ENCODE measurements around the gene VSNL1.

DNA sequence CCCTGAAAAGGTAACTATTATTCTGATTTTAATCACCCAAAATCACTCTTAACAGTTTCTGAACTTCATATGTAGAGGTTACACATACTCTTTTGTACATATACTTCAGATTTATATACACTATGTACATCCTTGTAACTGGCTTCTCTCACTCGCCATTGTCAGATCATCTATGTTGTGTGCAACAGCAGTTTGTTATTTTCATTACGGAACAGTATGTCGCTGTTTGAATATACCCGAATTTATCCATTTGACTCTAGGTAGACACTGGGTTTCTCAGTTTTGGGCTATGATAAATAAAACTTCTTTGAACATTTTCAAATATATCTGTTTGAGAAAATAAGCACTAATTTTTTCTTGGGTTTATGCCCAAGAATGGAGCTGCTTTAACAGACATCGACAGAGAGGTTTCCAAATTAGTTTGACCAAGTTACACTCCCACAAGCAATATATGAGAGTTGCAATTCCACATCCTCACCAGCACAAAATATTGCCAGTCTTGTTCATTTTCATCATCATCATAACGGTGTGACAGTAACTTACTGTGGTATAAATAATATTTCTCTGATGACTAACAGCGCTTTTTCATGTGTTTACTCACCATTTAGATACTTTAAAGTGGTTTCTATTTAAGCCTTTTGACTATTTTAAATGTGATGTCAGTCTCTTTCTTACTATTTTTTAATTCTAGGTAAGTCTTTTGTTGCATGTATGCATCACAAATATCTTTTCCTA, 132.3 kb downstream of the VSNL1 start:
- TF ChIP-seq, protein P1, sequence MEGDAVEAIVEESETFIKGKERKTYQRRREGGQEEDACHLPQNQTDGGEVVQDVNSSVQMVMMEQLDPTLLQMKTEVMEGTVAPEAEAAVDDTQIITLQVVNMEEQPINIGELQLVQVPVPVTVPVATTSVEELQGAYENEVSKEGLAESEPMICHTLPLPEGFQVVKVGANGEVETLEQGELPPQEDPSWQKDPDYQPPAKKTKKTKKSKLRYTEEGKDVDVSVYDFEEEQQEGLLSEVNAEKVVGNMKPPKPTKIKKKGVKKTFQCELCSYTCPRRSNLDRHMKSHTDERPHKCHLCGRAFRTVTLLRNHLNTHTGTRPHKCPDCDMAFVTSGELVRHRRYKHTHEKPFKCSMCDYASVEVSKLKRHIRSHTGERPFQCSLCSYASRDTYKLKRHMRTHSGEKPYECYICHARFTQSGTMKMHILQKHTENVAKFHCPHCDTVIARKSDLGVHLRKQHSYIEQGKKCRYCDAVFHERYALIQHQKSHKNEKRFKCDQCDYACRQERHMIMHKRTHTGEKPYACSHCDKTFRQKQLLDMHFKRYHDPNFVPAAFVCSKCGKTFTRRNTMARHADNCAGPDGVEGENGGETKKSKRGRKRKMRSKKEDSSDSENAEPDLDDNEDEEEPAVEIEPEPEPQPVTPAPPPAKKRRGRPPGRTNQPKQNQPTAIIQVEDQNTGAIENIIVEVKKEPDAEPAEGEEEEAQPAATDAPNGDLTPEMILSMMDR (IDR thresholded peaks at IDR 0.05): no peak
- no peak for TF ChIP-seq POLR2A (IDR thresholded peaks at IDR 0.05)
